GM18499 (cell line): ENCODE results near the gene APPL2.

Source experiments
- ATAC-seq: cut with Tn5 transposase; IDR thresholded peaks from one replicate; pipeline ENCODE4 v1.9.1; 2021; ENCODE audit warnings: moderate number of reproducible peaks; ENCODE audit not compliant: insufficient read depth, unreplicated experiment

The APPL2 gene

DNA sequence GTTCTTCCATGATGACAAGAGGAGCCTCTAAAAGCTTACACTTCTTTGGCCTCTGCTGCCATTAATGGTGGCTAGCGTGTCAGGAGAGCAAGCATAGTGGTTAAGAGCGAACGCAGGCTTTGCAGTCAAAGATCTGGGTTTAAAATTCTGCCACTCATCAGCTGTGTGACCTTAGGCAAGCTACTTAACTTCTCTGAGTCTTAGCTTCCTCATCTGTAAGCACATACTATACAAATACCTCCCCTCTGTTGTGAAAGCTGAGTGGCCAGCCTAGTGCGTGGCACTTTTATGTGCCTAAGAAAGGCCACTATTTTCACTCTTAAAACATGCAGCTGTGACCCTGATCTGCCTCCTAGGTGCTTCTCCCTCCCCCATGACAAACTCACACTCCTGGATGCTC lies 11.6 kb downstream of the APPL2 start:
- no peak for ATAC-seq

DNA sequence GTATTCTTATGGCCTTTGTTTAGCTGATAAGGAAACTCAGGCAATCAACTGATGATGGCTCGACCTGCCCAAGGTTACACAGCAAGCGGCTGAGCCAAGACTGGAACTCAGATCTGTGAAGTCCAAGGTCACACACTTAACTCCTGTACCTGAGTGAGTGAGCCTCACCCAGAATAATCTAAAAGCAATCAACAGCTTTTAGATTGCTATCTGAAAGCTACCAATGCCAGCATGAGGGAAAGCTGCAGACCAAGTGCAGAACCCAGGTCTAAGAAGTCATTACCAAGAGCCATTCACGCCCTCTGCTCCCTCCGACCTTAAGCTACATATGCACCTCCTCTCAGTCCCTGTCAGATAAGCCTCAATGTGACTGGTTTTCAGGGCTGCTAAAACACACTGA lies 12.1 kb downstream of the APPL2 start:
- ATAC-seq, result no peak

DNA sequence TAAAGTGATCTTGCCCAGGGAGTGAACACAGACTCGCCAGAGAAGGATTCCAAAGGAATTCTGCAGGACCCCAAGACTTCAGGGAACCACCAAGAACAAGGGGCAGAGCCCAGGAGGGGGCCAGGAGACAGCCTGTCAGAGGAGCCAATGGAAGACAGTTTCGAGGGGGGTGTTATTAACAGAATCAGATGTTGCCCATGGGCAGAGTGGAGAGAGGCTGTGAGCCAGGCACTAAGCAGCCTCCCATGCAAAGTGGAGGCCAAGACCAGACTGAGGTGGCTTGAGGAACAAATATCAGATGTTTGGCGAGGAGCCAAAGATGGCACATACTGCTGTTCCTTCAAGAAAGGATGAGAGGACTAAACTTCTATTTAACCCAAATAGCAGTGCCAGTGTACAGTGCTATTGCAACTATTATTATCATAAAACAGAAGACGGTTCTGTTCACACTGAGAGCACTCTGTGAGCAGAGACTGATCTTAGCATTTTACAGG lies 12.6 kb downstream of the APPL2 start:
- no peak for ATAC-seq

DNA sequence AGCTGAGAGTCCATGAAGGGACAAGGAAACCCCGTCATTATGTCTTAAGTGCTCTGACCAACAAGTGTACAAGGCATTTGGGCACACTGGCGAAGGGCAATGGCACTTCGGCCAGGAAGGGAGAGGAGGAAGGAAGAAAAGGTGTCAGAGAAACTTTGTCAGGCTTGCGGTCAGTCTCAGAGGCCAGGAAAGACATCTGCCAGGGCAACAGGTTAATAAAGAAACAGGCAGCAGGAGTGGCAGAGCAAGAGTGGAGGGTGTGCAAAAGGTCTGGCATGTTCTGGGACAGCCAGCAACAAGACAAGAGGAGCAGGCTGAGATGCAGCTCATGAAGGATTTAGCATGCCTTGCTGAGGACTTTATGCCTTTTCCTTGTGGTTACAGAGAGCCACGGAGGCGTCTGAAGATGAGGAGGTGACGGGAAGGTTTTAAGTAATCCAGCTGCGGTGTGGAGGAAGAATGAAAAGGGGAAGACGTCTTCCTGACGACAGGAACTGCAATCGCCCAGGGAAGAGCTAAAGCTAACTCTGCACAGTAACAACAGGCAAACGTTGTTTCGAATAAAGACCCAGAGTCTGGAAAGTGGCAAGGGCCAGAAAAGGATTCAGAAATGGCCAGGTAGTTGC lies 13.1 kb downstream of the APPL2 start:
- no peak for ATAC-seq

DNA sequence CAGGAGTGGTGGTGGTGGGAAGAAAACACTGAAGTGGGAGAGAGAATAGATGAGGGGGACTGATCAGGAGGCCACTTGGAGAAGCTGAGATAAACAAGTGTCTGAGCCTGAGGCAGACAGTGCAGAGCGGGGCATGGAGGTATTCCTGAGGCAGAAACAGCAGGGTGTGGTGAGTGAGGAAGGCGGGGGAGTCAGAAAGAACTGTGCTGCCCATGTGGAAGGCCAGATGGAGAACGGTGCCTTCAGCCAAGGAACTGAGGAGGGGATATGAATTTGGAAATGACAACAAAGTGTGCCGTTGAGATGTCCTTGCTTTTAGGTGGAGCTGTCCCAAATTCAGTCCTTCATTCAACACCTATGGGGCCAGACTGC lies 13.7 kb downstream of the APPL2 start:
- ATAC-seq, result no peak

DNA sequence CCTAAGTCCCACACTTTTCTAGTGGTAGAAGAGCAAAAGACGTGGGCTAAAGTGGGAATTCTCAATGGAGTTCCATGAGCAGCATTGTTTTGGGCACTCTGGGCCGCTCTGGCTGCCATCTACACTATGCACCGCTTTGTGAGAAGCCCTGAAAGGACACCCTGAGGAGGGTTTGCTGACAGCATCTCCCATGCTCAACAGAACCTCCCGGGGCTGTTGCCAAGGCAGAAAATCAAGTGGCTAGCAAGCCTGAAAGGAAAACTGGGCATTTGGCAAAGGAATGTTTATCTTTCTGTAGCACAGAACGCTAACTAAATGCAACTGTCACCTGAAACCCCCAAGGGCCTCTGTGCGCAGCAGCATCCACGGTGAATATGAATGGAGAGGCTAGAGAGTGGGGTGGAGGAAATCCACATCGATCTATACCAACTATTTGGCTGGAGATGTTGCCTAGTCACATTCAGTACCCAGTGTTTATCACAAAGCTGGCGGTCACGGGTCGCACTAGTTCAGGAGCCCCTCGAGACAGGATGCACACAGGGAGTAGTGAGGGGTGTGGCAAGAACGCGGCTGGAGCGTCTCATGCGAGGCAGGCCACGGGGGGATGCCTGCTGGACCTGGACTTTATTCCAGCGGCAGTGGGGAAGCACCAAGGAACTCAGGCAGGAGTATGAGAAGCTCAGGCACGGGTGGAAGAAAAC lies 14.2 kb downstream of the APPL2 start:
- no peak for ATAC-seq

DNA sequence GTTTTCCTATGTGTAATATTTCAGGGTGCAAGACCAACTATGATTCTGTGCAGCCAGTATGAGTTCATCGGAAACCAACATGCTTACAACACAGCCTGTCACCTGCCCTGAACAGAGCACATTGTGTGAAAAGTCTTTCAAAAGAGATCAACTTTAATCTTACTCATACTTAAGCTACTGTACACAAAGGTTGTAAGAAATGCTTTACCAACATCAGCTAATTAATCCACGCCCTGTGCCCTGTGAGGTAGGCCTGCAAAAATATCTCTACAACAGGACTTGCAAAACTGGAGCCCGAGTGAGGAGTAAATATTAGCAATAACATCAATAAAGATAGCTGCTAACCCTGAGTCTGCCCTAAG lies 15.1 kb downstream of the APPL2 start:
- no peak for ATAC-seq

DNA sequence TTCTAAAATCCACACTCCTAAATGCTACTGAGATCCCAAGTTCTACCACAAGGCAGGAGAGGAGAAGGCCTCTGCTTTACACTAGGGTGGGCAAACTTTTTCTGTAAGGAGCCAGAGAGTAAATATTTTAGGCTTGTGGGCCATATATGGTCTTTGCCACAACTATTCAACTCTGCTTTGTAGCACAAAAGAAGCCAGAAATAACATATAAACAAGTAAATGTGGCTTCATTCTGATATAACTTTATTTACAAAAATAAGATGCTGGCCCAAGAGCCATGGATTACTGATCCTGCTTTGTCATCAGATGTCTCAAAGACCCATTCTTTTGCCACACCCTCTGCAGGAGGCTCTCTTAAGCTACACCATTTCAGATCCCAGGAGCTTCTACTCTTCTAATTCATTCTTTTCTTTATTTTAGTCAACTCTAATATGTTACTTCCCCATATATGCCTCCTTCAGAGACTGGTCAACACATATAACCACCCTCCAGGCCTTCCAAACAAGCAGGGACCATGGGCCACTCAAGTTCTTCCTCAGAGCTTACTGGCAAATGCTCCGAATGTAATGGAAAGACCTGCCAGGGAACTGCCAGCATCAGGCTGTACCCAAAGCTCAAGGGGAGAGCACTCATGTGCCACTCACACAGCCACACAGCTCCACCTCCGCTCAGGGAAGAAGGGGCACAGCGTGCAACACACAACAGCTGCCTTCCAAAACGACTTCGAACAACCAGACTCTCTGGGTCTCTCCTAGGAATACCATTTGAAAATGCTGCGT lies 15.6 kb downstream of the APPL2 start:
- no peak for ATAC-seq

DNA sequence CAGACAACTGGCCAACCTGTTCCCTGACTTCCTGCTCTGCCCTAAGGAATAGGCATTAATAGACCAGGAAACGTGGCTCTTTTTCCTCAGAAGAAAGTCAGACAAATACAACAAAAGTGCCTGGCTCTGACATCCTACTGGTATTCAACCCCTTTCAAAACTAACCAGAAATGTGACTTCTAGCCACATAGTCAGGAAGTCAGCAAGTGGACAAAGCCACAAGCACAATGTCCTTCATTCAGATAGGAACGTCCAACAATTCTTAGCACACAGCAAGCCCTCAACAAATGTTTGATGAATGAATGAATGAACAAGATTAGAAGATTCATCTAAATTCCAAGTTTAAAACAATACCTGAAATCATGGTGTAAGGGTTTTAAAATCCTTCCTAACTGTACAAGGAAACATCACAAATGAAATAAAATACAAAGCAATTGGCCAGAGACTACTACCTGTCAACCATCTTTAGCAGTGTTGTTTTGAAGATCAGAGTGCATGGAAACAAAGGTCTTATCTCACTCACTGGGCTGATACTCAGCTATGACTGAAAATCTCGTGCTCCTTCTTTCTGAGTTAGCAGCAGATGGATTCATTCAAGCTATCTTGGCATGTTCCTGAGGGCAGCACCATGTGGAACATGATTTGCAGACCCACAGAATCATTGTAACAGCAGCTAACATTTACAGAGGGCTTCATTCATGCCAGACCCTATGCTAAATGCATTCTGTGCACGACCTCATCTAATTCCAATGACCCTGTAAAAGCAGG lies 16.5 kb downstream of the APPL2 start:
- ATAC-seq, result no peak

DNA sequence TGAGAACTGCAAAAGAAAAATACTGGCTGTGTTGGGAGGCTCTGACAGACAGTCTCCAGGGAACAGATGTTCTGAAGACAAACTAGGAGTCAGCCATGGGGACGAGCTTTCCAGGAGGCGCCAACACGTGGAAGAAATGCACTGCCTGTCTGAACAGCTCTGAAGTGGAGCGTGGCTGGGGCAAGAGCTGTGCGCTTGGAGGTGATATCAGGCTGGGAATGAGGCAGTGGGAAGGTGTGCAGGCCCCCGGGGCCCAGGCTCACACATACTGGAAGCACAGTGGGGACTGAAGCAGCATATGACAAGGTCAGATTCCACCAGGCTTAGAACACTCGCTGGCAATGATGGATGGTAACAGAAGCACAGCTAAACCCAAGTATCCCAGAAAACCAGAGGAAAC lies 17.5 kb downstream of the APPL2 start:
- no peak for ATAC-seq

DNA sequence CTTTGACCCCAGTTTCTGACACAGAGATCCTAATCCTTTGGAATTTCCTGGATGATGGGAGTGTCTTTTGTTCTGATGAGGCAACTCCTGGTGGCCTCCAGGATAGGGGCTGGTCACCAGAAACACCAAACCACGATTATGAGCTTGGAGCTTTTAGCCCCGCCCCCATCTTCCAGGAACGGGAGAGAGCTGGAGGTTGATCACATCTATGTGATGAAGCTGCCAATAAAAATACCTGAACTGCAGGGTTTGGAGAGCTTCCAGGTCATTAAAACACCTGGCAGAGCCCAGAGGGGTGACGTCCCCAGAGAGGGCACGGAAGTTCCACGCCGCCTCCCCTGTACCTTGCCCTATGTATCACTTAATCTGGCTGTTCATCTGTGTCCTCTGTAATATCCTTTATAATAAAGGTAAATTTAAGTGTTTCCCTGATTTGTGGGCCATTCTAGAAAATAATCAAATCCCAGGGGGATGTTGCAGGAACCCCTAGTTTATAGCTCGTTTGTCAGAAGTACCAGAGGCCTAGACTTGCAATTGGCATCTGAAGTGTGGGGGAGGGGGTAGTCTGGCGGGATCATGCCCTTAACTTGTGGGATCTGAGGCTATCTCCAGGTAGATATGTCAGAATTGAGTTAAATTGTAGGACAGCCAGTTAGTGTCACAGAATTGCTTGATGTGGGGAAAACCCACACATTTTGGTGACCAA lies 21.2 kb downstream of the APPL2 start:
- no peak for ATAC-seq

DNA sequence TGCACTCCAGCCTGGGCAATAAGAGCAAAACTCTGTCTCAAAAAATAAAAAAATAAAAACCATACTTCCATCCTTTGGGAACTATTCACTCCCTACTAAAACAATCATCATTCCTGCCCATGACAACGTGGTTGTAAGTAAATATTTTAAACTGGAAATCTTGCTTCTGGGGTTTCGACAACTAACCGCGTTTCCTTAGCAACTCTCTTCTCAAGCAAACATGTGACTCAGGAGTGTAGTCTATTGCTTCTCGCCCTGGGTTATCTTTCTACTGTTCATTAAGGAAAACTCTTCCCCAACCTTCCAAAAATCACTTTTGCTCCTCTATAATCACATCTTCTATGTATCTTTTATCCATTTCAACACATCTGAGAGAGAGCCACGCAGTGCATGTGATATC lies 21.8 kb downstream of the APPL2 start:
- ATAC-seq, result no peak

DNA sequence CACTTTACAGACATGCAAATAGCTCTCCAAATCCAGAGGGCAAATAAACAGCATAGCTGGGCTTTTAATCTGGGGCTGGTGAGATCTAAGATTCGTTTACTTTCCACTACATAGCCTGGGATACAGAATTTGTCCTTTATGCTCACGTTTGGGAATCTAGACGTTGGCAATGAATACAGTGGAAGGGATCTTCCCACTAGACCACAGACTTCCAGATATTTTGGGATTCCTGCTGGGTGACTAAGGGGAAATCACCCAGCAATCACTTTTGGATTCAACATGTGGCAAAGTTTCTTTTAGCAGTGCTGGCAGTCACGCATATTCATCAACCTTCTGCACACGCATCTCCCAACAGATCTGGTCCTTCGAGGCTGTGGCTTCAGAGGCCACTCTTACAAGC lies 23.5 kb downstream of the APPL2 start:
- no peak for ATAC-seq

DNA sequence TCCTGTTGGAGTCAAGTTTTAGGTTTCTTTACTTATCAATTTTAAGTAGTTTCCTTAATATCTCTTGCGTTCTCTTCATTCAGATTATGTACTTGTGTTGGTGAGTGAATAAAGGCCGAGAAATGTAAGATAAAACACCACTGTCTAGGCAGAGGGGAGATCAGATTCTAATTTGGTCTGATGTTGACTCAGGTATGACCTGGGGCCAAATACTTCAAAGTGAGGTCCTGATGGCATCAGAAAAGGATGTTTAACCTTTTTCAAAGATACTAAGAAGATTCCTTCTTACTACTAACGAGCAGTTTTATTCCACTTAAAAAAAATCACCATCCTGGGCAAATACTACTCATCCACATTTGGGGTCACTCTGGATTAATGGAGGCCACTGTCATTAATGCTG lies 26.9 kb downstream of the APPL2 start:
- no peak for ATAC-seq

DNA sequence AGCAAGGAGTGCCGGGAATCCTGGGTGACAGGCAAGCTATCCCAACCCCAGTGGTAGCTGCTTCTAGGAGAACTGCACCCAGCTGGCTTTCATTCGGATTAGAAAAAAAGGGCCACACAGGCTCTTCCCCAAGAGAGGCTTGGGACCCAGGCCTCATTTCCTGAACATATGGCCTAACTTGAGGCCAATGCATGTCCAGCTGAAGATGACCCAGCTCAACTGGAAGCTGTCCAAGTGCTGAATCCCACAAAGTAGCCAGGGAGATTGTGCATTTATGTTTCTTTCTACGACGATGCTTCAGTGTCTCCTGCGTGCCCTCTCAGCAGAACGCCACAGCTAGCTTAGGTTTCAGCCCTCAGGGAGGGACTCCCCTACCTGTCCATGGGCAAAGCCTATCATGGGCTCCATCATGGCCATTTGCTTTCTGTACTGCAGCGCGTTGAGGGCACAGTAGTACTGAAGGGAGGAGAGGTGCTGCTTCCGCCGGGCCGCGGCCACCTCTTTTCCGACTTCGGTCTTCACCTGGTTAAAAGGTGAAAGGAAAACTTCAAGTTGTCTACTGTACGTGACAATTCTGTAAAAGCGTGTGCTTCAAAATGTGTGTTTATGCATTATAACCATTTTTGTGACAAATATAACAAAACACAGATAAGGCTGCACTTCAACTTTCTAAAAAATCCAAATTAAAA lies 29.1 kb downstream of the APPL2 start:
- no peak for ATAC-seq

DNA sequence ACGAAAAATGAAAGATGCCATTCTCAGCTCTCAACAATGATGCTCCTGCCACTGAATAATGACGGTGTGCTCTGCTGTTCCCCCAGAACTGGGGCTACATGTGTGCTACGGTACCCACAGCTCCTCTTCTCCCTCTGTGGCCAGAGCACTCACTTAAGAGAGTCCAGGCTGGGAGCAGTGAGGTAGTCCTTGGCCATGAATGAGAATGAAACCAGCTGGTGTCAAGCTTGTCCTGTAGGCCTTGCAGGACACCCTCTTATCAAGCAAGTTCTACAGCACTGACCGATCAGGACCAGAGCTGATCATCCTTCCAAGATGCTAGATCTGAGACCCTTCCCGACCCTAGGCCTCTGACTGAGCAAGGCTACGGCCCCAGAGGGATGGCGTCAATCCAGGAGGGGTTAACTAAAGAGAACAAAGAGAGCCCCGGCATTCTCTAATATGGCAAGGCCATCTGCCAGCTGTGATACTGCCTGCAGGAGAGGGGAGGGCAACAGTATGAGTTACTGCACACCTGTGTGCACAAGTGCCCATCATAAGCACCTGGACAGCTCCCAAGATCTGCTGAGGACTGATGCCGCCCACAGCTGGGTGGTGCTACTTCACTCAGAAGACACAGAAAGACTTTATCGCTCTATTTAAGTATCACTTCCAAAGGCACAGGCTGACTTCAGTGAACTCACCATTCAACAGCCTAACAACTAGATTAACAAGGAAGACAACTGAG lies 30.5 kb downstream of the APPL2 start:
- no peak for ATAC-seq

DNA sequence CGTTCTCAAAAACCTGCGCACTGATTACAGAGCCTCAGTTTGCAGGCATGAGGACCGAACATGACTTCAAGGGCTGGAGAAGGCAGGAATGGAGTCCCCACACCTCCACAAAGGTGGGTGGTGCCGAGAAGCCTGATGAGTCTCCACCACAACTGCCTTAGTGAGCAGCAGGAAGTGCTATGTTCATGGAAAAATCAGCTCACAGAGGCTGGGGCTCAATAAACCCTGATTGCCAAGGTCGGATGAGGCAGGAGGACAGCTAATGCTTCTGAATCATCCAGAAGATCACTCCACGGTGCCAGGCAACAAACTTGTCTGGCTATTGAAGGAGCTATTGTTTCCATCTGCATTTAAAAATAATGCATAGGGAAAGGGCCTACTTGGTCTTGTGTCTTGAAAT lies 31.1 kb downstream of the APPL2 start:
- ATAC-seq, result no peak

DNA sequence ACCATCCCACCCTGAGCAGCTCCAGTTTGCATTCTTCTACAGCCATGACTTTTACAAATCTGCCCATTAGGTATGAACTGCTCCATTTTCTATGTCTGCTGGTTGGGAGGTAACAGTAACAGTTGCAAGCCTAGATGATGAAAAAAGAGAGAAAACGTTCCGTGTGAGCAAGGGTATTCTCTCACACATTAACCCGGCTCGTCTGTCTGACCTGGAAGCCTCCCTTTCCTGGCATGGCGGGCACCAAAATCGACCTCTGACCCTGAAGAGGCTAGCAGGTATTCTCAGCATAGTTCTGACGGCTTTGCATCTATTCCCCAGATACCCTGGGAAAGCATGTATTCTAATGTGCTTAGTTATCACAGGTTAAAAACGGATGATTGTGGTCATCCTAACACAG lies 31.8 kb downstream of the APPL2 start:
- no peak for ATAC-seq

DNA sequence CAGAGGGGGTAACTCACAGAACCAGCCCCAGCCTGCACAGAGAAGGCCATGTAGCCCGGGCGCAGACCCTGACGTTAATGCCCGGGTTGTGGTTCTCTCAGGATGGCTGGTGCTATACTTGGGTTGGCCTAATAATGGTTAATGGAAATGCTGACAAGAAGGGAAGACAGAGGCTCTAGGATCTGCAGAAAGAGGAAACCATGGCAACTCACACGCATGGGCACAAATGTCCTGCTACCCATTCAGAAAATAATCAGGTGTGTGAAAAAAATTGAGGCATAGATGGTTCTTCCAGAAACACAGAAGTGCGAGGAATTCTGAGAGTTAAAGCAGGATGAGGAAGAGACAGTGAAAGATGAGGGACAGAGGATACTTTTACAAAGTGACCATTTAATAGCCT lies 33.8 kb downstream of the APPL2 start:
- ATAC-seq, result no peak
